Fibroblast of skin of left quadriceps (primary cell): ENCODE measurements around the gene MAD1L1.
A peak's percentile ranks its signal among the peaks of the same experiment; 100 is the strongest.

ENCODE experiments used
- DNase-seq, 2 experiments: peaks; one replicate each; pipeline ENCODE4 v3.0.0-alpha.2; 2013; ENCODE audit warnings: low read depth in 2 of 2

Gene MAD1L1

GRCh38 chr7:2087744-2088143 lies 145.0 kb downstream of the MAD1L1 start:
- DNase-seq = no peak

GRCh38 chr7:2086229-2086628 lies 146.5 kb downstream of the MAD1L1 start:
- DNase-seq = no peak

GRCh38 chr7:2085804-2086203 lies 146.9 kb downstream of the MAD1L1 start:
- no peak for DNase-seq

- DNase-seq = no peak
These were observed 147.8 kb downstream of the MAD1L1 start for GRCh38 chr7:2084781-2085505.

- DNase-seq = no peak
These were observed 148.4 kb downstream of the MAD1L1 start for GRCh38 chr7:2084331-2084730.

- DNase-seq = no peak
These were observed 149.4 kb downstream of the MAD1L1 start for GRCh38 chr7:2083362-2083761.

- DNase-seq = no peak
These were observed 150.4 kb downstream of the MAD1L1 start for GRCh38 chr7:2082139-2082998.

GRCh38 chr7:2081526-2082135 lies 151.1 kb downstream of the MAD1L1 start:
- DNase-seq = no peak

GRCh38 chr7:2080477-2080876 lies 152.3 kb downstream of the MAD1L1 start:
- DNase-seq = no peak

- DNase-seq = no peak
These were observed 152.7 kb downstream of the MAD1L1 start for GRCh38 chr7:2080060-2080387.

GRCh38 chr7:2079332-2080059 lies 153.2 kb downstream of the MAD1L1 start:
- DNase-seq = no peak

- no peak for DNase-seq
These were observed 153.8 kb downstream of the MAD1L1 start for GRCh38 chr7:2078899-2079298.

GRCh38 chr7:2076649-2077064 lies 156.1 kb downstream of the MAD1L1 start:
- no peak for DNase-seq

GRCh38 chr7:2075811-2076210 lies 156.9 kb downstream of the MAD1L1 start:
- DNase-seq = no peak

GRCh38 chr7:2074691-2075090 lies 158.1 kb downstream of the MAD1L1 start:
- no peak for DNase-seq

- DNase-seq = no peak
These were observed 159.9 kb downstream of the MAD1L1 start for GRCh38 chr7:2072798-2073197.

- no peak for DNase-seq
These were observed 160.7 kb downstream of the MAD1L1 start for GRCh38 chr7:2072042-2072441.

GRCh38 chr7:2071133-2071832 lies 161.5 kb downstream of the MAD1L1 start:
- DNase-seq = no peak

- DNase-seq = no peak
These were observed 162.5 kb downstream of the MAD1L1 start for GRCh38 chr7:2070151-2070763.

- peak; percentile 14 to 20 for DNase-seq
These were observed 163.3 kb downstream of the MAD1L1 start for GRCh38 chr7:2069472-2069860.
